ENCODE data around the gene ZNF629. TPM values are rescaled to one million over a fixed set of nuclear protein-coding genes. Genes with fewer than 3 reads are reported as not detected.
A peak's percentile ranks its signal among the peaks of the same experiment; 100 is the strongest.

The ZNF629 gene
- total and polyA plus RNA-seq, 2 donors (not counting 1 experiment from before 2014, with no cell fraction given) = 1.2 to 6.9 TPM

DNA sequence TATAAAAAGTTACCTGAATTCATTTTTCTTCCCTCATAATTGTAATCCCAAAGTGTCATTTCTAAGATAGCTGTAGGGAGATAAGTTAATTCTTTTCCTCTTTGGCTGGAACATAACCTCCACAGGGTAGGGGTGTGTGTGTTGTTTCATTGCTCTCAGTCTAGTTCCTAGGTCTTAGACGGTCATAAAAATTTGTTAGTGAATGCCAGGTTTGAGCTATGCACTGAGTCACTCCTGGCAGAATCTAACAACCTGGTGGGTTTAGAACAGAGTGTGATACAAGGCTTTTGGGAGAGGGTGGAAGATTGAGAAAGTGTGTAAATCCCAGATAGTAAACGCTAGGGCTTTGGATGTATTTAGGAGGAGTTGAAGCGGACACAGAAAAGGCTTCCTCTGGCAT, 39.7 kb downstream of the ZNF629 start:
- Histone ChIP-seq H3K9me3 (ENCODE audit: control extremely low read depth in 1 of 3, control insufficient read depth in 2 of 3, insufficient read depth in 1 of 3, low read length in 2 of 3) (no peaks in the 10 kb centered on the region), H3K4me2 (replicated peaks; ENCODE audit: low read depth, low read length, poor library complexity, severe bottlenecking) (peak overlapping the region; percentile 89), H3K27me3 (replicated peaks in 1 of 4; ENCODE audit: control extremely low read depth in 1 of 4, control insufficient read depth in 3 of 4, insufficient read depth in 4 of 4, low read length in 3 of 4) (no peaks in the 10 kb centered on the region), H3K79me2 (ENCODE audit: control insufficient read depth, insufficient read depth, low read length) (peaks cover 9% of the 10 kb centered on the region), H3K4me3 (ENCODE audit: control extremely low read depth in 1 of 5, extremely low read depth in 1 of 5, insufficient read depth in 1 of 5, low read depth in 2 of 5, low read length in 4 of 5) (peak overlapping the region; percentile 22 to 84 (median 69)), H3K9ac (ENCODE audit: low read length) (peak overlapping the region; percentile 81), H3K4me1 (ENCODE audit: control insufficient read depth in 2 of 2, insufficient read depth in 2 of 2, low read length in 2 of 2) (peaks cover 3 to 5% of the 10 kb centered on the region in 2 donors), H2AFZ (ENCODE audit: insufficient read depth, low read depth, low read length, poor library complexity, severe bottlenecking) (peak overlapping the region; percentile 87), H3K27ac (ENCODE audit: low read length in 2 of 2) (peak overlapping the region; percentile 45 to 75), H3K36me3 (replicated peaks in 1 of 2; ENCODE audit: control extremely low read depth in 1 of 2, control insufficient read depth in 1 of 2, extremely low read depth in 1 of 2, insufficient read depth in 2 of 2, low read length in 1 of 2) (peaks cover 0 to 12% of the 10 kb centered on the region in 2 experiments), H4K20me1 (ENCODE audit: control insufficient read depth, insufficient read depth, low read length, poor library complexity, severe bottlenecking) (no peaks in the 10 kb centered on the region)
- Mint-ChIP-seq H3K4me1 (peaks cover 19% of the 10 kb centered on the region), H3K27me3 (no peaks in the 10 kb centered on the region), H3K4me3 (peak overlapping the region; percentile 92), H3K9me3 (ENCODE audit: insufficient read depth) (no peaks in the 10 kb centered on the region), H3K27ac (peak overlapping the region; percentile 93)
- ATAC-seq (ENCODE audit: low read depth) (no peak), DNase-seq (no peak)
- no peak for TF ChIP-seq EZH2 (IDR thresholded peaks at IDR 0.05; ENCODE audit: borderline replicate concordance, insufficient read depth, low read depth, low read length, poor library complexity, severe bottlenecking)
- TF ChIP-seq, protein P1, sequence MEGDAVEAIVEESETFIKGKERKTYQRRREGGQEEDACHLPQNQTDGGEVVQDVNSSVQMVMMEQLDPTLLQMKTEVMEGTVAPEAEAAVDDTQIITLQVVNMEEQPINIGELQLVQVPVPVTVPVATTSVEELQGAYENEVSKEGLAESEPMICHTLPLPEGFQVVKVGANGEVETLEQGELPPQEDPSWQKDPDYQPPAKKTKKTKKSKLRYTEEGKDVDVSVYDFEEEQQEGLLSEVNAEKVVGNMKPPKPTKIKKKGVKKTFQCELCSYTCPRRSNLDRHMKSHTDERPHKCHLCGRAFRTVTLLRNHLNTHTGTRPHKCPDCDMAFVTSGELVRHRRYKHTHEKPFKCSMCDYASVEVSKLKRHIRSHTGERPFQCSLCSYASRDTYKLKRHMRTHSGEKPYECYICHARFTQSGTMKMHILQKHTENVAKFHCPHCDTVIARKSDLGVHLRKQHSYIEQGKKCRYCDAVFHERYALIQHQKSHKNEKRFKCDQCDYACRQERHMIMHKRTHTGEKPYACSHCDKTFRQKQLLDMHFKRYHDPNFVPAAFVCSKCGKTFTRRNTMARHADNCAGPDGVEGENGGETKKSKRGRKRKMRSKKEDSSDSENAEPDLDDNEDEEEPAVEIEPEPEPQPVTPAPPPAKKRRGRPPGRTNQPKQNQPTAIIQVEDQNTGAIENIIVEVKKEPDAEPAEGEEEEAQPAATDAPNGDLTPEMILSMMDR (IDR thresholded peaks at IDR 0.05) = no peak
- ChIA-PET CTCF (interaction anchor here (1.2 to 1.5 kb wide), 4 partner anchors 24 to 395 kb away, joined by 3 read pairs; no protein-coding TSS in a partner anchor), POLR2A (interaction anchor here (0.7 to 1.7 kb wide), 7 partner anchors 11 to 175 kb away, joined by 3 to 9 read pairs (median 3); partner anchors contain the start of genes CFAP119 and SRCAP)
- intact Hi-C loops (cut with micrococcal nuclease) = no loop called here
- WGBS (ENCODE audit: insufficient coverage) = 72% methylated on average over 3 of the region's 3 CpGs

DNA sequence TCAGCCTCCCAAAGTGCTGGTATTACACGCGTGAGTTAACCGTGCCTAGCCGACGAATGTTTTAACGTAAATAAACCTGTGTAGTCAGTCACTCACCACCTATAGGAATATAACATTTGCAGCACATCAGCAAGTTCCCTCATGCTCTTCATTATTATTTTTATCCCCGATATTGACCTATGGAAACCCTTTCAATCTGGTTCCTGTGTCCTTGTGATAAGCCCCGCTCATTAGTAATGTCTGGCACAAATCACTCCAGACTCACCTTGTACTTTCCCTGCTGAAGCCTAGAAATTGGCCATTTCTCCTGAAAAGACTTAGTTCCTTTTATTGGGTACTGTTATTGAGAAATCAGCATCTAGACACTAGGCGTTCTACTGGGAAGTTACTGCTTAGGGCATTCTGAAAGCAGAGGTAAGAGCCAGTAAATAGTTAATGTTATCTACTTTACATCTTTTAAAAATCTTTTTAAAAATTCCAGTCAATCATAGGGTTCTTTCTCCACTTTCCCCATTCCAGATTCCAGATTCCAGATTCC, 40.3 kb downstream of the ZNF629 start:
- H3K27me3 ChIP-seq (replicated peaks in 1 of 4; ENCODE audit: control extremely low read depth in 1 of 4, control insufficient read depth in 3 of 4, insufficient read depth in 4 of 4, low read length in 3 of 4) = no peaks in the 10 kb centered on the region
- H3K79me2 ChIP-seq (ENCODE audit: control insufficient read depth, insufficient read depth, low read length) = peaks cover 12% of the 10 kb centered on the region
- no peak for ATAC-seq (ENCODE audit: low read depth)
- H3K27ac ChIP-seq (ENCODE audit: low read length in 2 of 2) = no peak overlapping the region
- WGBS (ENCODE audit: insufficient coverage) = 100% methylated on average over 7 of the region's 9 CpGs
- H3K36me3 ChIP-seq (replicated peaks in 1 of 2; ENCODE audit: control extremely low read depth in 1 of 2, control insufficient read depth in 1 of 2, extremely low read depth in 1 of 2, insufficient read depth in 2 of 2, low read length in 1 of 2) = peaks cover 0 to 13% of the 10 kb centered on the region in 2 experiments
- H3K9me3 Mint-ChIP-seq (ENCODE audit: insufficient read depth) = no peaks in the 10 kb centered on the region
- no peaks in the 10 kb centered on the region for H3K27me3 Mint-ChIP-seq
- ChIA-PET CTCF (interaction anchor here (1.5 kb wide), 1 partner anchor 23 kb away, joined by 3 read pairs; no protein-coding TSS in a partner anchor), POLR2A (no interaction called here)
- TF ChIP-seq EZH2 (IDR thresholded peaks at IDR 0.05; ENCODE audit: borderline replicate concordance, insufficient read depth, low read depth, low read length, poor library complexity, severe bottlenecking) = no peak
- TF ChIP-seq, protein P1 (IDR thresholded peaks at IDR 0.05) = no peak
- H3K4me3 ChIP-seq (ENCODE audit: control extremely low read depth in 1 of 5, extremely low read depth in 1 of 5, insufficient read depth in 1 of 5, low read depth in 2 of 5, low read length in 4 of 5) = no peak overlapping the region
- no peak for DNase-seq
- no peak overlapping the region for H3K27ac Mint-ChIP-seq
- H3K4me1 ChIP-seq (ENCODE audit: control insufficient read depth in 2 of 2, insufficient read depth in 2 of 2, low read length in 2 of 2) = peaks cover 3 to 5% of the 10 kb centered on the region in 2 donors
- H4K20me1 ChIP-seq (ENCODE audit: control insufficient read depth, insufficient read depth, low read length, poor library complexity, severe bottlenecking) = no peaks in the 10 kb centered on the region
- no peaks in the 10 kb centered on the region for H3K9me3 ChIP-seq (ENCODE audit: control extremely low read depth in 1 of 3, control insufficient read depth in 2 of 3, insufficient read depth in 1 of 3, low read length in 2 of 3)
- H3K4me3 Mint-ChIP-seq = no peak overlapping the region
- H3K9ac ChIP-seq (ENCODE audit: low read length) = no peak overlapping the region
- intact Hi-C loops (cut with micrococcal nuclease) = no loop called here
- H2AFZ ChIP-seq (ENCODE audit: insufficient read depth, low read depth, low read length, poor library complexity, severe bottlenecking) = no peak overlapping the region
- peaks cover 19% of the 10 kb centered on the region for H3K4me1 Mint-ChIP-seq
- no peak overlapping the region for H3K4me2 ChIP-seq (replicated peaks; ENCODE audit: low read depth, low read length, poor library complexity, severe bottlenecking)

Data from B cell (primary cell).